HCT116 (cell line): ENCODE results near the gene MDP1. TPM values are rescaled to one million over a fixed set of nuclear protein-coding genes. Genes with fewer than 3 reads are reported as not detected.

ENCODE experiments used
- ATAC-seq: fragments of 200-7000 bp; cut with Tn5 transposase; 2 replicates; pipeline ENCODE4 v1.9.1; 2020; ENCODE audit warnings: mild to moderate bottlenecking, moderate library complexity
- BruUV-seq: library from RNA; stranded (reverse); fragments of 400-500 nt; replicated peaks from 2 replicates; lab custom pipeline; 2021; lab: Mats Ljungman, UMichigan
- CTCF ChIA-PET: fragments of 300-600 bp; sonication (Branson Sonifier 250); formaldehyde crosslinking; loops from one replicate; lab custom pipeline; 2021; ENCODE audit warnings: antibody characterized with exemption; lab: Charles Lee
- POLR2A ChIA-PET: fragments of 300-600, 350-600 bp; sonication (Branson Sonifier 250); formaldehyde crosslinking; loops from one replicate; lab custom pipeline; 2021; ENCODE audit warnings: antibody characterized with exemption; lab: Charles Lee
- RAD21 ChIA-PET, 2 experiments: fragments of 300-600 bp; sonication (Branson Sonifier 250); formaldehyde crosslinking; loops; one replicate each; lab custom pipeline; 2023; ENCODE audit warnings: low total read pairs in 2 of 2; ENCODE audit not compliant: uncharacterized antibody in 2 of 2, unreplicated experiment in 2 of 2, low non-redundant PET in 1 of 2; lab: Charles Lee
- DNase-seq: peaks from one replicate; pipeline ENCODE4 v3.0.0-alpha.2; 2010; ENCODE audit warnings: low read depth, low spot score
- H2AFZ ChIP-seq: fragments of 200-600 bp; shearing (Covaris generic), sonication (generic); 2 replicates; pipeline ENCODE4 v1.6.1; 2017; ENCODE audit warnings: low read depth, mixed run types, mixed read lengths, antibody characterized with exemption, low read length; ENCODE audit not compliant: poor library complexity, severe bottlenecking
- H3K27ac ChIP-seq: 2 replicates; pipeline ENCODE4 v1.5.1; 2012; ENCODE audit warnings: low read depth, low read length
- H3K27me3 ChIP-seq: fragments of 200-600 bp; sonication (generic); 2 replicates; pipeline ENCODE4 v1.6.1; 2016; ENCODE audit warnings: mixed run types, low read length, mixed read lengths; ENCODE audit not compliant: insufficient read depth
- H3K36me3 ChIP-seq, 2 experiments: fragments of 200-500 bp in 1 of 2; fragments of 200-600 bp in 1 of 2; sonication (Bioruptor generic) in 1 of 2; sonication (generic) in 1 of 2; 2 replicates each; pipeline versions ENCODE4 v1.5.1 to v1.6.1; 2014 to 2016; ENCODE audit warnings: low read length in 2 of 2, inconsistent platforms in 1 of 2, mixed read lengths in 1 of 2, mixed run types in 1 of 2; ENCODE audit not compliant: insufficient read depth in 2 of 2, control insufficient read depth in 1 of 2
- H3K4me1 ChIP-seq, 2 experiments: fragments of 200-600 bp in 1 of 2; sonication (generic) in 1 of 2; 2 replicates each; pipeline versions ENCODE4 v1.5.1 to v1.6.1; 2012 to 2017; ENCODE audit warnings: low read length in 2 of 2, inconsistent platforms in 1 of 2, mild to moderate bottlenecking in 1 of 2, mixed read lengths in 1 of 2, mixed run types in 1 of 2, moderate library complexity in 1 of 2; ENCODE audit not compliant: insufficient read depth in 2 of 2, control insufficient read depth in 1 of 2
- H3K4me2 ChIP-seq: fragments of 200-600 bp; sonication (generic); 2 replicates; pipeline ENCODE4 v1.6.1; 2017; ENCODE audit warnings: mixed run types, low read length, mixed read lengths
- H3K4me3 ChIP-seq, 2 experiments: fragments of 200-600 bp in 1 of 2; sonication (generic) in 1 of 2; replicated peaks in 1 of 2; 2 replicates each; pipeline ENCODE4 v1.5.1; 2011 to 2016; ENCODE audit warnings: low read length in 2 of 2, control low read depth in 1 of 2, low read depth in 1 of 2, mild to moderate bottlenecking in 1 of 2, mixed read lengths in 1 of 2, mixed run types in 1 of 2
- H3K79me2 ChIP-seq: fragments of 200-600 bp; sonication (generic); 2 replicates; pipeline ENCODE4 v1.6.1; 2017; ENCODE audit warnings: mild to moderate bottlenecking, mixed run types, low read length, moderate library complexity, mixed read lengths; ENCODE audit not compliant: insufficient read depth
- H3K9ac ChIP-seq: fragments of 200-600 bp; sonication (generic); 2 replicates; pipeline ENCODE4 v1.6.1; 2016; ENCODE audit warnings: low read length, mixed read lengths
- H3K9me2 ChIP-seq: fragments of 200-600 bp; sonication (generic), shearing (Covaris generic); 2 replicates; pipeline ENCODE4 v1.6.1; 2017; ENCODE audit warnings: mixed run types, mild to moderate bottlenecking, moderate library complexity; ENCODE audit not compliant: insufficient read depth
- H3K9me3 ChIP-seq, 2 experiments: fragments of 200-500 bp in 1 of 2; fragments of 200-600 bp in 1 of 2; sonication (Bioruptor generic) in 1 of 2; sonication (generic) in 1 of 2; 2 replicates each; pipeline ENCODE4 v1.6.1; 2014 to 2017; ENCODE audit warnings: low read length in 2 of 2, mixed read lengths in 2 of 2, inconsistent platforms in 1 of 2, low read depth in 1 of 2, mild to moderate bottlenecking in 1 of 2, mixed run types in 1 of 2, moderate library complexity in 1 of 2; ENCODE audit not compliant: control insufficient read depth in 1 of 2, insufficient read depth in 1 of 2
- H4K20me1 ChIP-seq: fragments of 200-600 bp; sonication (generic), shearing (Covaris generic); 2 replicates; pipeline ENCODE4 v1.6.1; 2017; ENCODE audit warnings: mixed run types, mild to moderate bottlenecking, moderate library complexity; ENCODE audit not compliant: insufficient read depth
- ATF3 ChIP-seq: IDR thresholded peaks from 2 replicates; pipeline ENCODE4 v1.6.1; 2012
- CBX3 ChIP-seq: IDR thresholded peaks from 2 replicates; pipeline ENCODE4 v1.6.1; 2012; ENCODE audit warnings: low read depth
- CEBPB ChIP-seq: IDR thresholded peaks from 2 replicates; pipeline ENCODE4 v1.6.1; 2012; ENCODE audit warnings: low read depth
- EGR1 ChIP-seq: IDR thresholded peaks from 2 replicates; pipeline ENCODE4 v1.6.1; 2012; ENCODE audit warnings: low read depth
- ELF1 ChIP-seq: IDR thresholded peaks from 2 replicates; pipeline ENCODE4 v1.6.1; 2012; ENCODE audit warnings: low read depth, borderline replicate concordance
- POLR2A ChIP-seq: IDR thresholded peaks from 2 replicates; pipeline ENCODE4 v1.7.0; 2011; ENCODE audit warnings: borderline replicate concordance; ENCODE audit not compliant: insufficient read depth, insufficient read length; ENCODE audit errors: extremely low read depth
- POLR2AphosphoS5 ChIP-seq: IDR thresholded peaks from 2 replicates; pipeline ENCODE4 v1.6.1; 2011; ENCODE audit warnings: mild to moderate bottlenecking, low read depth, low read length, moderate library complexity
- RAD21 ChIP-seq: IDR thresholded peaks from 2 replicates; pipeline ENCODE4 v1.6.1; 2012; ENCODE audit warnings: low read depth, mild to moderate bottlenecking
- SIN3A ChIP-seq: IDR thresholded peaks from 2 replicates; pipeline ENCODE4 v1.6.1; 2012; ENCODE audit warnings: low read depth
- SP1 ChIP-seq: IDR thresholded peaks from 2 replicates; pipeline ENCODE4 v1.6.1; 2012; ENCODE audit warnings: low read depth
- SRF ChIP-seq: IDR thresholded peaks from 2 replicates; pipeline ENCODE4 v1.6.1; 2012; ENCODE audit warnings: low read depth
- TCF7L2 ChIP-seq: IDR thresholded peaks from 2 replicates; pipeline ENCODE4 v1.7.0; 2011; ENCODE audit warnings: borderline replicate concordance, inconsistent platforms; ENCODE audit not compliant: insufficient read depth, insufficient read length; ENCODE audit errors: extremely low read depth
- YY1 ChIP-seq: IDR thresholded peaks from 2 replicates; pipeline ENCODE4 v1.6.1; 2011; ENCODE audit warnings: low read length, low read depth, moderate library complexity, mild to moderate bottlenecking; ENCODE audit not compliant: insufficient replicate concordance; ENCODE audit errors: extremely low read depth
- ZBTB33 ChIP-seq: IDR thresholded peaks from 2 replicates; pipeline ENCODE4 v1.6.1; 2011; ENCODE audit warnings: mild to moderate bottlenecking, low read length, moderate library complexity; ENCODE audit not compliant: insufficient replicate concordance; ENCODE audit errors: extremely low read depth
- ZFX ChIP-seq: fragments of 450-650 bp; IDR thresholded peaks from 2 replicates; pipeline ENCODE4 v1.6.1; 2017
- ZNF274 ChIP-seq: fragments of 200-500 bp; sonication (Bioruptor generic); IDR thresholded peaks from 2 replicates; pipeline ENCODE4 v1.6.1; 2014; ENCODE audit warnings: mild to moderate bottlenecking, low read depth, low read length, inconsistent platforms
- intact Hi-C: fragments of 100-400 bp; cut with micrococcal nuclease; formaldehyde crosslinking; loops from 2 replicates; pipeline ENCODE4 v1.10.0; 2022
- total RNA-seq: library from RNA; stranded (reverse); gene quantifications from one replicate; pipeline ENCODE4 v1.2.1, GENCODE V29; 2021; ENCODE audit not compliant: unreplicated experiment
- TF ChIP-seq, protein P1 (sequence below): IDR thresholded peaks from 2 replicates; pipeline ENCODE4 v1.6.1; 2012
- TF ChIP-seq, protein P2 (sequence below), 3 experiments: fragments of 200-600 bp in 1 of 3; sonication (generic) in 1 of 3; IDR thresholded peaks in 2 of 3; conservative IDR thresholded peaks in 1 of 3; 2 replicates each; pipeline ENCODE4 v1.5.1; 2012 to 2017; ENCODE audit warnings: low read depth in 2 of 3, low read length in 2 of 3, antibody characterized with exemption in 1 of 3, borderline replicate concordance in 1 of 3, control low read depth in 1 of 3, mild to moderate bottlenecking in 1 of 3, mixed read lengths in 1 of 3, mixed run types in 1 of 3, moderate library complexity in 1 of 3; ENCODE audit not compliant: insufficient read depth in 1 of 3
- TF ChIP-seq, protein P3 (sequence below): IDR thresholded peaks from 2 replicates; pipeline ENCODE4 v1.6.1; 2012; ENCODE audit warnings: low read depth

Gene MDP1
- total RNA-seq, 1 experiment from 2014 or later: 15.9 TPM

DNA sequence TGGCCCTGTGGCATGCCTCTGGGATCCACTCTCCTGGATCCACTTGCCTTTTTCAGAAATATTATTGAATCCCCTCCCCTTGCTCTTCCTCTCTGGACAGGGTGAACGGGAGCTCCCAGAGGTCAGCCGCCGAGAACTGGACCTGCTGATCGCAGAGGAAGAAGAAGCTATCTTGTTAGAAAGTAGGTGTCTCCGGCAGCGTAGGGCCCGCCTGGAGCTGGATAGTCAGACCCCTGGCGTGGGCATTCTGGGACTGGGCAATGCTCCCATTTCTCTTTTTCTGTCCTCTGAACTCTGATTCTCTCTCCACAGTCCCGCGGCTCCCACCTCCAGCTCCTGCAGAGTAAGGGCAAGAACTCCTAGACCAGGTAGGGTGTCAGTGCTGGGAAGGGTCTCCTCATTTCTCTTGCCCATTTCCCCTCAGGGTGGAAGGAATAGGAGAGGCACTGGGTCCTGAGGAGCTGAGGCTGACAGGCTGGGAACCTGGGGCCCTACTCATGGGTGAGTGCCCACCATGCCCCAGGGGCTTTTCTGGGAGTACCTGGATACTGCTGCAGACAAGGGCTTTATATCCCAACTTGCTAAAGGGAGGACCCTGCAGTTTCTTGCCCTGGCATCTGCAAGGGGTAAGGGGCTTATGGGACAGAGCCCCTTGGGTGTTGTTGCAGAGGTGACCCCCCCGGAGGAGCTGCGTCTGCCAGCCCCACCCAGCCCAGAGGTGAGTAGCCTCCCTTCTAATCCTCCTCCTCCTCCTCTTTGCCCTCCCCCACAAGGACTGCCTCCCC, 38.6 kb downstream of the MDP1 start:
- Histone ChIP-seq H3K27me3 (no peaks in the 10 kb centered on the region), H3K4me3 (no peak overlapping the region), H3K79me2 (no peaks in the 10 kb centered on the region), H3K9me2 (no peaks in the 10 kb centered on the region), H4K20me1 (no peaks in the 10 kb centered on the region), H3K9me3 (no peaks in the 10 kb centered on the region), H3K9ac (no peak overlapping the region), H2AFZ (no peak overlapping the region), H3K27ac (no peak overlapping the region), H3K36me3 (peaks cover 16 to 21% of the 10 kb centered on the region in 2 experiments; a peak in 3 of 4 replicates), H3K4me2 (no peak overlapping the region), H3K4me1 (no peaks in the 10 kb centered on the region)
- ChIA-PET CTCF (no interaction called here), POLR2A (no interaction called here), RAD21 (no interaction called here)
- 0 out of 2 replicates have a peak, but pooled peaks have one; percentile 5 for ATAC-seq
- BruUV-seq: no TSS peak
- DNase-seq: no peak
- TF ChIP-seq ZNF274 (no peak), ATF3 (no peak), YY1 (no peak), ZBTB33 (no peak), RAD21 (no peak), SP1 (no peak), SIN3A (no peak), SRF (no peak), POLR2A (no peak), CBX3 (no peak), TCF7L2 (no peak), POLR2AphosphoS5 (no peak), ZFX (no peak), ELF1 (no peak), EGR1 (no peak), CEBPB (no peak)
- TF ChIP-seq, protein P1, sequence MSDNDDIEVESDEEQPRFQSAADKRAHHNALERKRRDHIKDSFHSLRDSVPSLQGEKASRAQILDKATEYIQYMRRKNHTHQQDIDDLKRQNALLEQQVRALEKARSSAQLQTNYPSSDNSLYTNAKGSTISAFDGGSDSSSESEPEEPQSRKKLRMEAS: no peak
- TF ChIP-seq, protein P2, sequence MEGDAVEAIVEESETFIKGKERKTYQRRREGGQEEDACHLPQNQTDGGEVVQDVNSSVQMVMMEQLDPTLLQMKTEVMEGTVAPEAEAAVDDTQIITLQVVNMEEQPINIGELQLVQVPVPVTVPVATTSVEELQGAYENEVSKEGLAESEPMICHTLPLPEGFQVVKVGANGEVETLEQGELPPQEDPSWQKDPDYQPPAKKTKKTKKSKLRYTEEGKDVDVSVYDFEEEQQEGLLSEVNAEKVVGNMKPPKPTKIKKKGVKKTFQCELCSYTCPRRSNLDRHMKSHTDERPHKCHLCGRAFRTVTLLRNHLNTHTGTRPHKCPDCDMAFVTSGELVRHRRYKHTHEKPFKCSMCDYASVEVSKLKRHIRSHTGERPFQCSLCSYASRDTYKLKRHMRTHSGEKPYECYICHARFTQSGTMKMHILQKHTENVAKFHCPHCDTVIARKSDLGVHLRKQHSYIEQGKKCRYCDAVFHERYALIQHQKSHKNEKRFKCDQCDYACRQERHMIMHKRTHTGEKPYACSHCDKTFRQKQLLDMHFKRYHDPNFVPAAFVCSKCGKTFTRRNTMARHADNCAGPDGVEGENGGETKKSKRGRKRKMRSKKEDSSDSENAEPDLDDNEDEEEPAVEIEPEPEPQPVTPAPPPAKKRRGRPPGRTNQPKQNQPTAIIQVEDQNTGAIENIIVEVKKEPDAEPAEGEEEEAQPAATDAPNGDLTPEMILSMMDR (IDR thresholded peaks at IDR 0.05 in 2 of 3, conservative IDR thresholded peaks at IDR 0.05 in 1 of 3; ENCODE audit: borderline replicate concordance in 1 of 3, insufficient read depth in 1 of 3, low read depth in 2 of 3, low read length in 2 of 3): no peak
- TF ChIP-seq, protein P3, sequence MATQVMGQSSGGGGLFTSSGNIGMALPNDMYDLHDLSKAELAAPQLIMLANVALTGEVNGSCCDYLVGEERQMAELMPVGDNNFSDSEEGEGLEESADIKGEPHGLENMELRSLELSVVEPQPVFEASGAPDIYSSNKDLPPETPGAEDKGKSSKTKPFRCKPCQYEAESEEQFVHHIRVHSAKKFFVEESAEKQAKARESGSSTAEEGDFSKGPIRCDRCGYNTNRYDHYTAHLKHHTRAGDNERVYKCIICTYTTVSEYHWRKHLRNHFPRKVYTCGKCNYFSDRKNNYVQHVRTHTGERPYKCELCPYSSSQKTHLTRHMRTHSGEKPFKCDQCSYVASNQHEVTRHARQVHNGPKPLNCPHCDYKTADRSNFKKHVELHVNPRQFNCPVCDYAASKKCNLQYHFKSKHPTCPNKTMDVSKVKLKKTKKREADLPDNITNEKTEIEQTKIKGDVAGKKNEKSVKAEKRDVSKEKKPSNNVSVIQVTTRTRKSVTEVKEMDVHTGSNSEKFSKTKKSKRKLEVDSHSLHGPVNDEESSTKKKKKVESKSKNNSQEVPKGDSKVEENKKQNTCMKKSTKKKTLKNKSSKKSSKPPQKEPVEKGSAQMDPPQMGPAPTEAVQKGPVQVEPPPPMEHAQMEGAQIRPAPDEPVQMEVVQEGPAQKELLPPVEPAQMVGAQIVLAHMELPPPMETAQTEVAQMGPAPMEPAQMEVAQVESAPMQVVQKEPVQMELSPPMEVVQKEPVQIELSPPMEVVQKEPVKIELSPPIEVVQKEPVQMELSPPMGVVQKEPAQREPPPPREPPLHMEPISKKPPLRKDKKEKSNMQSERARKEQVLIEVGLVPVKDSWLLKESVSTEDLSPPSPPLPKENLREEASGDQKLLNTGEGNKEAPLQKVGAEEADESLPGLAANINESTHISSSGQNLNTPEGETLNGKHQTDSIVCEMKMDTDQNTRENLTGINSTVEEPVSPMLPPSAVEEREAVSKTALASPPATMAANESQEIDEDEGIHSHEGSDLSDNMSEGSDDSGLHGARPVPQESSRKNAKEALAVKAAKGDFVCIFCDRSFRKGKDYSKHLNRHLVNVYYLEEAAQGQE: no peak
- intact Hi-C loops: no loop called here
